GM21360 (cell line): ENCODE measurements around the gene SLF2.

Experiments
- ATAC-seq: cut with Tn5 transposase; IDR thresholded peaks from one replicate; pipeline ENCODE4 v1.9.1; 2021; ENCODE audit warnings: mild to moderate bottlenecking, moderate library complexity; ENCODE audit not compliant: unreplicated experiment

The SLF2 gene

DNA sequence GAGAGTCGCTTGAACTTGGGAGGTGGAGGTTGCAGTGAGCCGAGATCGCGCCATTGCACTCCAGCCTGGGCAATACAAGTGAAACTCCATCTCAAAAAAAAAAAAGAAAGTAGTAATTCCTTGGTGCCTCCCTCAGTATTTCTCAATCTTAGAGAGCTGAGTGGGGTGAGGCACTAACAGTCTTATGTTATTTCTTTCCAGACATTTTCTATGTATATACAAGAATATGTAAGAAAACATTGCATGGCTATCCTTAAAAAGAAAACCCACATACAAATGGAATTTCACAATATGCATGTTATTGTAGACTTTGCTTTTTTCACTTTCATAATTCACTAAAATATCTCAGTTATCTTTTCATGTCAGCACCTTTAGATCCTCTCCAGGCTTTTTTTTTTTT lies 13.6 kb upstream of the SLF2 start:
- ATAC-seq, result no peak

DNA sequence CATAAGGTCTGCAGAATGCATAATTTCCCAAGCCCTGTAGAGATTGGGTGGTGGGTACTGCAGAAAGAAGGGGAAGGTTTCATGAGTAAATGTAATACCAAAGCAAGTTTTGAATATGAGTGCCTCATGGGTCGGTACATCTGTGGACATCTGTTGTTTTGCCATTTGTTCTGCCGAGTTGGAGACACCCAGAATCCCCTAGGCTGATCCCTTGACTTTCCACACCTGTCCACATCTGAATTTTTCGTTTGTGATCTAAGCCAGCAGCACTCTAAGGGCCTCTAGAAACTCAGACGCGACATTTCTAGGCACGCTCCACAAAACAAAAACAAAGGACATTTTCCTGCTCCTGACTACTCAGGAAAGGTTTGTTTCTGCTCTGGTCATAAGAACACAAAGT lies 11.7 kb upstream of the SLF2 start:
- no peak for ATAC-seq

GRCh38 chr10:100902622-100903021 lies 10.1 kb upstream of the SLF2 start:
- ATAC-seq, result no peak

DNA sequence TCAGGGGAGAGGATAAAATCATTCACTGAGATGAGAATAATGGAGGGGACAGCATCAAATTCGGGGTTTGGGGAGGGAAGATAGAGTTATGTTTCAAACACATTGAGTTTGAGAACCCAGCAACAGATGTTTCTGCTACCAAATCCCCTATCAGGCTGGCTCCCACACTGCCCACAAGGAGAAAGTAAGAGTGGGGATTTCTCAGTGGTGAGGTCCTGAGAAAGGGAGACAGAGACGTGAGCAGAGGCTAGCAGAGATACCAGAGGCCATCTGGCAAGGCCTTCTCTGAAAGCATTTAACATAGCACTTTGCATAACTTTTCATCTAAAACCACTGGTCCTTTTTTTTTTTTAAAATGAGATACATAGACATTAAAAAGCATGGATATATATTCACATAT lies 7.8 kb upstream of the SLF2 start:
- no peak for ATAC-seq

DNA sequence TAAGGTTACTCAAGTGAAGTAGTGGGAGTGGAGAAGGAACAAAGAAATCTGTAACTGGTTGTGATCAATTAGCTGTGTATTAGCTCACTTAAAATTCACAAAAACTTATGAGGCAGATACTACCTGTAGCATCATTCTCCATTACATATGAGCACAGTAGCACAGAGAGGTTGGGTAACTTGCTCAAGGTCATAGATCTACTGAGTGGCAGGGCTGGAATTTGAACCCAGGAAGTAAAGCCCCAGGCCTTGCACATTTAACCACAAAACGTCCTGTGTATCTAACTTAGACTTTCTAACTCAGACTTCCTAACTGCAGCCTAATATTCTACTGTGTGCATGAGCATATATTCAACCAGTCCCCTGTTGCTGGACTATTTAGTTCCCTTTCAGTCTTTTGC lies 5.6 kb upstream of the SLF2 start:
- ATAC-seq, result no peak

DNA sequence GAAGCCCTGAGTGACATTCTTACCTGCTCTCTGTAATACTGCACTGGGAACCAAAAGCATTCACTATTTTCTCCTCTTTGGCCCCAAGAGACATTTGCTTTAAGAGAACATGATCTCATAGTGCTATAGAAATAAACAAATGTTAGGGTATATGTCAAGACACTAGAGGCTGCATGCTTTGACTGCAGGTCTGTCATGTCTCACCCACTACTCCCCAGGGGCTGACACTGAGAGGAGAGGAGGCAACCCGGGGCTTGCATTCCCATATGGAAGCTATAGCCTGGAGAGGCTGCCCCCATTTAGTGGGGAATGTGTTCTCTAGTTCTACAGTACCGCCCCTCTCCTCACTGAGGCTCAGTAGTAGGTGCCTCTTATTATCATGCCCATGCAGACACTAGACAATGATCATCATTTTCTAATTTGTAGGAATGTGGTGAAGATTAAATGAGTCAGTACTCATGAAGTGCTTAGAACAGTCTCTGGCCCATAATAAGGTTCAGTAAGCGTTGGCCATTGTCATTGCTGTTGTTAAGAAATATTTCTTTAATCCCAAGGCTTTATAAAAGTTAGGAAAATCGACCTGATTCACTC lies 4.9 kb upstream of the SLF2 start:
- ATAC-seq, result no peak

- no peak for ATAC-seq
Observed at GRCh38 chr10:100908378-100908777, 4.4 kb upstream of the SLF2 start.

GRCh38 chr10:100909501-100910263 lies 3.1 kb upstream of the SLF2 start:
- no peak for ATAC-seq

DNA sequence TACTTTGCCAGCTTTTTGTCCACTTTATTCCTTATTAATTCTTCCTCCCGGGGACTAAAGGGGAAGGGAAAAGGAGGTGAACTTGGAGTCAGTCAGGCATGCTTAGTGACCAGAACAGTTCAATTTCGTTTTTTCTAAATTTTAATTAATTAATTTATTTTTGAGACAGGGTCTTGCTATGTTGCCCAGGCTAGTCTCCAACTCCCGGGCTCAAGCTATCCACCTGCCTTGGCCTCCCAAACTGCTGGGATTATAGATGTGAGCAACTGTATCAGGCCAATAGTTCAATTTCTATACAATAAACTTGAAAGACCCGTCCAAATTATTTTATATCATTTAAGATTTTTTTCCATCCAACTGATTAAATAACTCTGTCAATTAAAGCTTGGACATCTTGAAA lies 1.3 kb upstream of the SLF2 start:
- ATAC-seq, result no peak

DNA sequence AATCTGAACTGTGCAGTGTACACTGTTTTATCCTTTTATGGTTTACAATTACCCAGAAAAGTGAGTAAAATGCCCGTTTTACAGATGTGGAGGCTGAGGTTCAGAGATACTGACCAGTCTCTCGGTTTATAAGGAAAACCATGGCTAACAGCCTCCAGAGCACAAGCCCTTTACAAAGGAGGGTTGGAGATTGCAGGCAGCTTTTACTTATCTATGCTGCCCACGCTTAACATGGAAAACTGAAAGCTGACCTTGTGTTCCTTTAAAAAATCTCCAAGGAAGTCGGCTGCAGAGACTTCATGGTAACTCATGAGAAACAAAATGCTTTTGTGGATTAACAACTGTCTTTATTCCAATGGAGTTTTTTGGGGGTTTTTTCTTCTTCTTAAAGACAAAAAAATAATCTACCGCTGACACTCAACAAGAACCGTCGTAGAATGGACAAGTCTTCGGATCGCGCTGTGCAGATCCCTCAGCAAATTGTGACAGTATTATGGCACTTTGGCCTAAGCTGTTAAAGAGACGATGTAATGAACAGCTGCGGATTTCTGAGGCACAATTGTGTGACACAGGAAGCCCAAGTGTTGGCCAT lies 654 bp upstream of the SLF2 start:
- no peak for ATAC-seq

DNA sequence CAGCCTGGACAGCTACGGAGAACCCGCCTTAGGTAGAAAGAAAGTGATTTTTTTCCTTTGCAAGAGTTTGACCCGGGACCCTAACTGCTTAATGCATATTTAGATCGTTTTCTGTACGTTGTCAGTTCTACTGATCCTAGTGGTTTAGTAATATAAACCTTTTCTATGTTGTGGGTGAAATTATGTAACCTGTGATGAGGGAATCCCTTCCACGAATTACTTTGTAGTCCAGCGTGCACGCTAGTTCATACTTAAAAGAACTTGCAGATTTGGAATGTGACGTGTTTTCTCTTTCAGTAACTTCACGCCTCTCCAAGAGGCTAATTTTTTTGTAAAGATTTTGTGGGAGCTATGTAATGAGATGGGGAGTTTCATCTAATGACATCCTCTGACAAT lies 705 bp downstream of the SLF2 start:
- no peak for ATAC-seq

DNA sequence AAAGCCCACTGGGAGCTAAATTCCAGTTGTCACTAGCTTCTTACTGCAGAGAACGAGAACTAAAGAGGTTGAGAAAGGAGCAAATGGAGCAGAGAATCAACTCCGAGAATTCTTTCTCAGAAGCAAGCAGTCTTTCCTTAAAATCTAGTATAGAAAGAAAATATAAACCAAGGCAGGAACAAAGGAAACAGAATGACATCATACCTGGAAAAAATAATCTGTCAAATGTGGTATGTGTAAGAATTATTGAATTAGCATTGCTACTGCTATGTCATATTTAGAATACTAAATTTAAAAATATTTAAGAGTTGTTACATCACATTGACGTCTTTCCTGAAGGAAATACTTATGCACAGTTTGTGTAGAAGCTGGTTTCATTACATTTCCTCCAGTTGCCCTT lies 4.3 kb downstream of the SLF2 start:
- ATAC-seq, result no peak

DNA sequence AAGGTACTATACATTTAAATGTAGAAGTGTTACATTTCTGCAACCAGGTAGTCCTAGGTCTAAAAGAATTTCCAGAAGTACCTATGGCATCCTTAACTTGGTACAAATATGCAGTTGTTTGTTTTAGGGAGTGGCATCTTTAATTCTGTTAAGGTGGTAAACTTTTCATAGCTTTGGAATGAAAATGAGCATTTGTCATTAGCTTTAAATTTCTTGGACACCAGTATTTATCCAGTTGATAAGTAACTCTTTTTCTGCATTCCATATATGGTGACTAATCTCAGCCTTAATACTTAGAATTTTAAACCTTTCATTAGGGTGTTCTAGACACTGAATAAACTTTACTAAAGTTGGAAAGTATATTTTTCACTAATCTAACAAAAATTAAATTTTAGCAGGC lies 10.8 kb downstream of the SLF2 start:
- no peak for ATAC-seq

DNA sequence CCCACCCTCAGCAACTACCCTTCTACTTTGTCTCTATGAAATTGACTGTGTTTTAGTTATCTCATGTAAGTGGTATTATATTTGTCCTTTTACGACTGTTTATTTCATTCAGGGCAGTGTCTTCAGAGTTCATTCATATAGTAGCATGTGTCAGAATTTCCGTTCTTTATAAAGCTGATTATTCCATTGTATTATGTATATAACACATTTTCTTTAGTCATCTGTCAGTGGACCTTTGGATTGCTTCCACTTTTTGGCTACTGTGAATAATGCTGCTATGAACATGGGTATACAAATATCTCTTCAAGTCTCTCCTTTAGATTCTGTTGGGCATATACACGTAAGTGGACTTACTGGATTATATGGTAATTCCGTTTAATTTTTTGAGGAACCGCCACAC lies 14.5 kb downstream of the SLF2 start:
- ATAC-seq, result no peak

DNA sequence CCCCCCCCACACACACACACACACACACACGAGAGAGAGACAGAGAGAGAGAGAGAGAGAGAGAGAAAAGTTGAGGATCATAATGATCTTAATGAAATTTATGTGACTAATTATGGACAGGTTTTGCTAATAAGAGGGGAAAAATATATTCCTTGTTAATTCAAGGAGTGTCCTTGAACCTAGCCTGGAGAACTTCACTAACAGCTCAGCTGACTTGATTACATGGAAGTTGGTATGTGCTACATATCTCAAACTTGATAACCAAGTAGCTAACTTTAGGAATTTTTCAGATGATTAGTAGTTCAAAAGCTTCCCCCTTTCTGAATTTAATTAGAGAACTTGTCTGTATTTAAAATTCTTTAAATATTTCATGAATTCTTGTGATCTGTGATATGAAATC lies 15.3 kb downstream of the SLF2 start:
- no peak for ATAC-seq

DNA sequence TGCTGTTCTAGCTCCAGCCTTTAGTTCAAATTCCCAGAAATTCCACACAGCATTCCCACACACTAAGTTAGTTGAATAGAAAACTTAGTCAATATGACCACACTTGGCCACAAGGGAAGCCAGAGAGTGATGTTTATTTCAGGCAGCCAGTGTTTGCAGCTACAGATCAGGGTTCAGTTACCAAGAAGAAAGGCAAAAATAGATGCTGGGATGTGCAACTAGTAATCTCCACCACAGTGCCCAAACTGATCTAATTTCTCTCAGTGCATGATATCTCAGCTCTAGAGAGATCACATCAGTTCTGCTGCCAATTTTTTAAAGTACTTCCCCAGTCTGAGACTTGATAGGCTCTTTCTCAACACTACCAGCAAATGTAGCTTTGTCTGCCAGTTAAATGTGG lies 17.6 kb downstream of the SLF2 start:
- no peak for ATAC-seq

DNA sequence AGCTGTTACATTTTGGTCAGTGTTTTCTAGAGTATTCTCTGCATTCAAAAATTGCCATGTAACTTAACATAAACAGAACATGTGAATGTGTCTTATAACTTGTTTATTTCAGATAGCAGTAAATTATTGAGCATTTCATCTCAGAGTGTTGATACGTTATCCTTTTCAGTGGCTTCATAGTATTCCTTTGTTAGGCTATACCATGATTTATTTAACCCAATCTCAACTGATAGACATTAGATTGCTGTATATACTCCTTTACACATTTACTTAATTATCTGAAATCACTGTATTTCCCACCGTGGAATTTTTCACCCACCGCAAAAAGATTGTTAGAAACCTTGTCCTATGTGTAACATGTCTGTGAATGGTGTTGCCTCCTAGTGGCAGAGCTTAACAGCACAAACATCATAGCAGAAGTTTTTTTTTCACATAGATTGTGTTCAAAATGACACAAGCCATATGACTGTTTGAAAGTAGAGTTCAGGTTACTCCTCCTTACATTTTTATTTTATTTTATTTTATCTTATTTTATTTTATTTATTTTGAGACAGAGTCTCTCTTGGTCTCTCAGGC lies 21.4 kb downstream of the SLF2 start:
- no peak for ATAC-seq

- no peak for ATAC-seq
Observed at GRCh38 chr10:100939763-100940344, 27.1 kb downstream of the SLF2 start.

DNA sequence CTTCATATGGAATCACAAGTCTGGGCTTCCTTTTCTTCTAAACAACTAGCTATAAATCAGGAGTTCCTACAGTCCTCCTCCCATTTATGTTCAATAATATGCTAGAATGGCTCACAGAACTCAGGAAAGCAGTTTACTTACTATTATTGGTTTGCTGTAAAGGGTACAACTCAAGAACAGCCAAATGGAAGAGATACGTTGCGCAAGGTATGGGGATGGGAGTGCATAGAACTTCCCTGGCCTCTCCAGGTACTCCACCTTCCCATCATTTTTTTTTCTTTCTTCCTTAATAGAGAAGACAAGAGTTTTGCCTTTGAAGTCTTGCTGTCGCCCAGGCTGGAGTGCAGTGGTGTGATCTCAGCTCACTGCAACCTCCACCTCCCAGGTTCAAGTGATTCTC lies 29.5 kb downstream of the SLF2 start:
- no peak for ATAC-seq

- no peak for ATAC-seq
Observed at GRCh38 chr10:100943508-100943907, 30.7 kb downstream of the SLF2 start.

DNA sequence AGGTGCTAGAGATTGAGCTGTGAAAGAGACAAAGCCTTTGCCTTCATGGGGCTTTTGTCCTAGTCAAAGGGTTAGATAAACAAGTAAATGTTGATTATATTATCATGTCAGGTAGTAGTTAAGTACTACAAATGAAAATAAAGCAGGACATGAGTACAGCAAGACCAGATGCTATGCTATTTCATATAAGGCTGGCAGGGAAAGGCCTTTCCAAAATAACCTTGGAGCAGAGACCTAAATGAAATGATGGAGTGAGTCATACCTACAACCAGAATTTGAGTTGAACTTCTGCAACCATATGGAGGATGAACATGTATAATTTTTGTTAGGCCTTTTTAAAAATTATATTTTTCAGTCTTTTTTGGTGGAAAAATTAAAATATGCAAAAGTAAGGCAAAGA lies 33.0 kb downstream of the SLF2 start:
- no peak for ATAC-seq

DNA sequence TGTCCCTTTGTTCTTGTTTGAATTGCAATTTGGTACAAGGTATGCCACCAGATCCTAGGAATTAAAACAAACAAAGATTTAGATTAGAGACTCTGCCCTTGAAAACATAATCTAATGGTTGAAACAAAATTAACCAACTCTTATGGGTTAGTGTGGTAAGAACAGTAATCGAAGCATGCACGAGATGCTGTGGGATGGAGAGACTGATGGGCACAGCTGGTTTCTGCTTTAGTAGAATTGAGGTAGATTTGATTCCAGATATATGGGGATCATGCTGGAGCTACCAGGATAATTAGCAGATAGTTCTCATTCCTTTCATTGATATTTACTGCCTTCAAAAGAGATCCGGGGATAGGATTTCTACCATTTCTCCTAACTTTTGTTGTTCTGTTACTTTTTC lies 36.2 kb downstream of the SLF2 start:
- ATAC-seq, result no peak
